WTC11 (cell line): Measurements from ENCODE around the gene FMNL2.

Experiments used
- CBFB ChIP-seq: sonication (generic); formaldehyde crosslinking; IDR thresholded peaks from 2 replicates; pipeline ENCODE4 v1.8.1; 2022; ENCODE audit warnings: mild to moderate bottlenecking, low read depth, missing genetic modification reagents
- CTCF ChIP-seq: fragments of 200-600 bp; IDR thresholded peaks from 2 replicates; pipeline ENCODE4 v1.8.0; 2022; ENCODE audit warnings: antibody characterized with exemption
- GABPB1 ChIP-seq: sonication (generic); formaldehyde crosslinking; IDR thresholded peaks from 2 replicates; pipeline ENCODE4 v1.8.1; 2023; ENCODE audit warnings: mild to moderate bottlenecking, missing genetic modification reagents
- JAZF1 ChIP-seq: fragments of 250-450 bp; sonication (Bioruptor Pico); IDR thresholded peaks from 2 replicates; pipeline ENCODE4 v1.9.0; 2021; ENCODE audit warnings: moderate library complexity, mild to moderate bottlenecking, inconsistent platforms
- JUN ChIP-seq: sonication (generic); formaldehyde crosslinking; IDR thresholded peaks from 2 replicates; pipeline ENCODE4 v1.8.0; 2023; ENCODE audit warnings: mild to moderate bottlenecking, missing genetic modification reagents
- MAX ChIP-seq: sonication (generic); formaldehyde crosslinking; IDR thresholded peaks from 2 replicates; pipeline ENCODE4 v1.8.0; 2022; ENCODE audit warnings: mild to moderate bottlenecking, missing genetic modification reagents
- RELA ChIP-seq: sonication (generic); formaldehyde crosslinking; IDR thresholded peaks from 2 replicates; pipeline ENCODE4 v1.8.1; 2022; ENCODE audit warnings: missing genetic modification reagents, mild to moderate bottlenecking, borderline replicate concordance
- TEAD1 ChIP-seq: sonication (generic); formaldehyde crosslinking; IDR thresholded peaks from 2 replicates; pipeline ENCODE4 v1.8.0; 2022; ENCODE audit warnings: mild to moderate bottlenecking, missing genetic modification reagents
- TEAD4 ChIP-seq: sonication (generic); formaldehyde crosslinking; IDR thresholded peaks from 2 replicates; pipeline ENCODE4 v1.8.0; 2022; ENCODE audit warnings: mild to moderate bottlenecking, missing genetic modification reagents
- ZBTB21 ChIP-seq: sonication (generic); formaldehyde crosslinking; IDR thresholded peaks from 2 replicates; pipeline ENCODE4 v1.8.1; 2023; ENCODE audit warnings: mild to moderate bottlenecking, missing genetic modification reagents, borderline replicate concordance
- ZNF138 ChIP-seq: sonication (generic); formaldehyde crosslinking; conservative IDR thresholded peaks from 2 replicates; pipeline ENCODE4 v1.8.1; 2022; ENCODE audit warnings: mild to moderate bottlenecking, moderate library complexity, missing genetic modification reagents
- ZNF232 ChIP-seq: sonication (generic); formaldehyde crosslinking; IDR thresholded peaks from 2 replicates; pipeline ENCODE4 v1.8.0; 2022; ENCODE audit warnings: mild to moderate bottlenecking, missing genetic modification reagents
- TF ChIP-seq, protein P1 (sequence below): sonication (generic); formaldehyde crosslinking; IDR thresholded peaks from 2 replicates; pipeline ENCODE4 v1.8.0; 2023; ENCODE audit warnings: missing genetic modification reagents

DNA sequence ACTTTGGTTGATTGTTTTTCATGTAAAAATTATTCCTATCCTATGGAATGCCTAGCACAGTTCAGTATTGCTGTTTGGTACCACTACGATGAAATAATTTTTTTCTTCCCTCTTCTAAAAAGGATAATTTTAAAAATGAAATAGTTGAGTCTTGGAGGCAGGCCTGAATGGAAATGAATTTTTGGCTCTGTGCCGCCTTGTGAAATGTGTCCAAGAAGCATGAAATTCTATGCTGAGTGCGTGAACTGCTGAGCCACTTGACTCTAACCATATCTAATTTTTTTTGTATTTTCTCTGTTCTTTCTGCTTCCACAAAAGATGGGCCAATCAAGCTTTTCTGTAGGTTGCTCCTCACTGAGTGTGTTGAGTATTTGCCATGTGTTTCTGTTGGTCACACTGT lies 287.2 kb downstream of the FMNL2 start:
- TF ChIP-seq CTCF (no peak), TEAD4 (no peak), CBFB (no peak), TEAD1 (CRISPR knock-in tag) (no peak), GABPB1 (no peak), RELA (no peak), JAZF1 (CRISPR knock-in tag) (no peak), ZNF232 (no peak), MAX (no peak), ZBTB21 (CRISPR knock-in tag) (no peak), ZNF138 (CRISPR knock-in tag) (no peak), JUN (CRISPR knock-in tag) (no peak)
- TF ChIP-seq, protein P1, sequence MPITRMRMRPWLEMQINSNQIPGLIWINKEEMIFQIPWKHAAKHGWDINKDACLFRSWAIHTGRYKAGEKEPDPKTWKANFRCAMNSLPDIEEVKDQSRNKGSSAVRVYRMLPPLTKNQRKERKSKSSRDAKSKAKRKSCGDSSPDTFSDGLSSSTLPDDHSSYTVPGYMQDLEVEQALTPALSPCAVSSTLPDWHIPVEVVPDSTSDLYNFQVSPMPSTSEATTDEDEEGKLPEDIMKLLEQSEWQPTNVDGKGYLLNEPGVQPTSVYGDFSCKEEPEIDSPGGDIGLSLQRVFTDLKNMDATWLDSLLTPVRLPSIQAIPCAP (CRISPR knock-in tag), result no peak
